Midbrain (tissue), 1 donor: Measurements from ENCODE around the gene TMEM9.

Experiments used
- DNase-seq: peaks from one replicate; lab custom pipeline; 2025; lab: John Stamatoyannopoulos, UW

Gene TMEM9

DNA sequence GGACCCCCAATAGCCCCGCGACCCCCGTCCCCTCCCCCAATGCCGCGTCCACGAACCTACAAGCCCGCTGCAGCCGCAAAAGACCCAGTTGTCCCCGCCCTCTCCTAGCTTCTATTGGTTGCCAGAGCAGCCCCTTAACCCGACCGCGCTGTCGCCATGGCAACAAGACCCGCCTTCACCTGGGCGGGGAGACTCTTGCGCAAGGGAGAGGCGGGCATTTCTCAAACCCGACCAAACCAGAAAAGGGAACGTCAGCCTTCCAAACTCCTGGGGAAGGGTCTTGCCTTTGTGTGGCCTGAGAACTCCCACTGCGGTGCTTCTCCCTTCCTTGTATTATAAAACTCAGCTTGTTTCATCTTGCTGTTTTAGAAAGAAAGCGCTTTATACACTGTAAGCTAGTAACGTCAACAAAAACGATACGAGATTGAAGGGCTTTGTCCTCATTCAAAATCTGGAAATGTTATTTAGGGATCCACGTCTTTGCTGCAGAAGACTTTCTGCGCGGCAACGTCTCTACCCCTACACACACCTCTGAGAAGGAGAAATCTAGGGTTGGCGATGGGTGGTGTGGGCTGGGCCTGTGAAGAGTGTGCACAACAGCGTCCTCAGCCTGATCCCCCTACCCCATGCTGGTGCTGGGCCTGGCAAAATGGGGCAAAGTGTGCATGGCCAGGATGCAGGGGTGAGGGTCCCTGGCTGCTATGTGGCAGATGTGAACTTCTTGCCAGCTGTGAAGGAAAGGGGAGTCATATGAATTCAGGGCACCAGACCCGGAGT is at the start of gene TMEM9:
Gene TMEM9 (minus strand): TSS at position 86 of the 777 bp plus-strand sequence. CDS start 551 bp downstream, outside the sequence.
- peak; percentile 97 for DNase-seq

DNA sequence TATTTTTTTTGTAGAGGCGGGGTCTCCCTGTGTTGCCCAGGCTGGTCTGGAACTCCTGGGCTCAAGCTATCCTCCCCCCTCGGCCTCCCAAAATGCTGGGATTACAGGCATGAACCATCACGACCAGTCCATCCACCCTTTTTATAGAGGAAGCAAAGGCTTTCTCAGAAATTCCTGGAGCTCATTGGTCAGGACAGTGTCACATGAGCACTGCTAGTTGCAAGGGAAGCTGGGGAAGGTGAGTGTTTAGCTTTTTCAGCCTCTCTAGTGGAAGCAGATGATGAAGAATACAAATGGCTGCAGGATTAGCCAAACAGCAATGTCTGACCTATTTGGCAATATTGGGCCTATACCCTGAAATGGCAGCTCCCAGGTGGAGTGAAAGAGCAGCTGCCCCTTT is 44.3 kb upstream of the TMEM9 start:
- no peak for DNase-seq

DNA sequence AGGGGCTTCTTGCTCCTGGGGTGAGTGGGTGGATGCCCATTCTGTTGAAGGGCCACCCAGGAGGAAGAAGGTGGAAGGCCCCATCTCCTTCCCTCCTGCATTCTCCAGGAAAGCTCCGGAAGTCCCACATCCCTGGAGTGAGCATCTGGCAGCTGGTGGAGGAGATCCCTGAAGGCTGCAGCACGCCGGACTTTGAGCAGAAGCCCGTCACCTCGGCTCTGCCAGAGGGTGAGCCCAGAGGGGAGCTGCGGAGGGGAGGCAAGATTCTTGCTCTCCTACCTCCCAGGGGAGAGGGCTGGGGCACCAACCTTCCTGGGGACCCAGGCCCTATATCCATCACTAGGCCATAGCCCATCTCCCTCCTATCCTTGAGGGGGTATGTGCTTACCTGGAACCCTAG is 39.8 kb upstream of the TMEM9 start:
- no peak for DNase-seq

GRCh38 chr1:201192261-201192788 is 38.1 kb upstream of the TMEM9 start:
- peak; percentile 8 for DNase-seq

DNA sequence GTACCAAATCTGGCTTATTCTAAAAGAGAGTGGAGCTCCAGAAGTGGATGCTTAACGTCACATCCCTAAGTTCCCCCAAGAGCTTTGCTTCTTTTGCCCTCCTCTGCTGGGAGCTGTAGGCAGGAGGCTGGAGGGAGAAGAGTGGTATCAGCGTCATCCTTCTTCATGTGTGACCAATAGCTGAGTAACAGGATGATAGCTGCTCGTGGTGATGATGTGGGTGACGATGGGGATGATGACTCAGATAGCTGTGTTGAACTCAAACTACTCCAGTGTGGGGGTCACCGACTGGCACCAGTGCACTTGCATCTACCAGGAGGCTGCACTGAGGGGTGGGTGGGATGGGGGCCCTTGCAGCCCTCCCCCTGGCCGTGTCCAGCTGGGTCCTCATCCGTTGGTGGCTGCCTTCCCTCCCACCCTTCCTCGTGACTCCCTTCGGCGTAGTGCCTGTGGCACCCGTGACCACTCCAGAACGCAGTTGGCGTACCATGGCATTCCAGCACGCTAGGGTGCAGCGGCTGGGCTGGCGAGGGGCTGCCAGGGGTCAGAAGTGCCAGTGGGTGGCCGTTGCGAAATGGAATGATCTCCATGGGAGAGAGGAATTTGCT is 37.5 kb upstream of the TMEM9 start:
- DNase-seq, result no peak

DNA sequence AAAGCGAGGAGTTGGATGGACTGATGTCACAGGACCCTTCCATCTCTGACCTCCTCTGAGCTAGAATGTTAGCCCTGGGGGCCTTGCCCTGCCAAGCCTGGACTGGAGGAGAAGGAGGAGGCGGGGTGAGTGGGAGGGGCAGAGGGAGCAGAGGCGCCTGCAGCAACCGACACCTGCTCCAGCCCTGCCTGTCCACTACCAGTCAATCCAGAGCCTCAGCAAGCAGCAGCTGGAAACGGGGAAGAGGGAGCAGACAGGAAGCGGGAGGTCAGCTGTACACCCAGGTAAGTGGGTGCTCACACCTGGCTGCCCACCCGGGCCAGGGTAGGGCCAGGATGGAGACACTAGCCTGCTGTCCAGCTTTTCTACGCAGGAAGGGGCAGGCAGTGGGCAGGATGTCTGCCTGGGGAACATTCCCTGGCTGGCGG is 36.4 kb upstream of the TMEM9 start, which contains the start of gene IGFN1:
Gene IGFN1 (plus strand): TSS at position 201 of the 428 bp plus-strand sequence. CDS start 2,470 bp downstream, outside the sequence.
- no peak for DNase-seq

DNA sequence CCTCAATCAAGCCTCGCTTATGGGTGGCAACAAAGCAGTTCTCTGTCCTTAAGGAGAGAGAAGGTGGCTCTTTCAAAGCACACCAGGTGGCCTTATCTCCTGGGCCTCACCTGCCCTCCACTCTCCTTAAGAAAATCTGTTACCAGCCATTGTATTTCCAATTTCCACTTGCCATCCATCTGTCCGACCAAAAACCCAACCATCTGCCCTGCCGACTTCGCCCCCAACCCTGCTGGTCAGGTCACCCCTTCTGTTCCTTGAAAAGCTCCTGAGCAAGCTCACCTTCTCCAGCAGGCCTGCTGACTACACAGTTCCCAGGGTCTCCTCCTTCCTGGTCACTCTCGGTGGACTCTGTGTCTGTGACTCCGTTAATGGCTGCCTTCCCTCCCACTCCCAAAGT is 35.7 kb upstream of the TMEM9 start:
- DNase-seq, result no peak

- no peak for DNase-seq
These were observed 34.8 kb upstream of the TMEM9 start for GRCh38 chr1:201189085-201189484.

DNA sequence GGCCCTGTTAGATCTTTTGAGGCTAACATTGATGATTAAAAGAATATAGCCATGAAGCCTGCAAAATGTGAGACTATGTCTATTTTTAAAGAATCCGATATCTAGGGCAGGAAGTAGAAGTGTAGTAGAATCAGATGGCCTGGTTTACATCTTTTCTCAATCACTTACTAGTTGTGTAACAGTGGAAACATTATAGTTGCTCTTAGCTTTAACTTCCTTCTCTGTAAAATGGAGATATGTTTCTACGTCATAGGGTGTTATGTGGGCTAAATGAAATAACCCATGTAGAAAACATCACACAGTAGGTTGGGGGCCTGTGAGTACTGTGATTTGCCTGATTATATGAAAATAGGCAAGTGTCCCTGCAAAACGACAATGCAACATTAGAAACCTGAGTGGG is 31.9 kb upstream of the TMEM9 start:
- DNase-seq, result no peak

DNA sequence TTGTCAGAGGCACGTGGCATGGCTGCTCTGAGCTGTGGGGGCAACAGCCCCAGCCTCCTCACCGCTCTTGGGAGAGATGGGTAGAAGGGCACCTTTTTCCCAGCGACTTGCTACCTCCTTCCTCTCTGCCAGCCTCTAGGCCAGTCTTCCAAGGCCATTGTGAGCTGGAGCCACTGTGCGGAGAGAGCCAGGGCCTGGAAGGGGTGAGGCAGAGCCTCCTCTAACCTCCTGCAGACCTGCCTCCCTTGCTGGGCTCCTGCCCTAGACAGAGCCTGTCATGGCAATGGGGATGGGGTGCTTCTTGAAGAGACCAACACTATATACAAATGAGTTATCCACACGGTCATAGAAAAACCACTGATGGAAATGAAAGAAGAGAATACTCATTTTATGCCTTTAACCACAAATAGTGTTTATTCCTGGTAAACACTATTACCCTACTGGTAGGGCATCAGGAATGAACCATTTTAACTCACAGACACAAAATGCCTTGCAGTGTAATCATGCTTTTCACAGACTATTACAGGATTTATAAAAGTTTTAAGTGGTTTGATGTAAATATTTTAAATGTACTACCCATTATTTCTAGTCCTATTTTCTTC is 31.4 kb upstream of the TMEM9 start:
- no peak for DNase-seq

DNA sequence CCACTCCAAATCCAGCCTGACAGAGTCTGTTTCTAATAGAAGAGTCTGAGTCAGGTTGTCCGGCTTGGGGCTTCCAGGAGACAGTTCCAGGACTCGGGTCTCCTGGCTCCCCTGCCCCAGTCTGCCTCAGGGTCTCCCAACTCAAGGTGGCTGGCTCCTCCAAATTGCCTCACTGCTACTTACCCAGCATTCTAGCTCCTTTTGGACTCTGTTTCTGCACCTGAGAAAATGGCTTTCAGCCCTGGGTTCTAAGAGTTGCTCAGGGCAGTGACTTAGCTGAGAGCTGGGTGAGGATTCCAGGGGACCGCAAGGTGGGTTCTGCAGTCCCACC is 30.8 kb upstream of the TMEM9 start:
- DNase-seq, result no peak

DNA sequence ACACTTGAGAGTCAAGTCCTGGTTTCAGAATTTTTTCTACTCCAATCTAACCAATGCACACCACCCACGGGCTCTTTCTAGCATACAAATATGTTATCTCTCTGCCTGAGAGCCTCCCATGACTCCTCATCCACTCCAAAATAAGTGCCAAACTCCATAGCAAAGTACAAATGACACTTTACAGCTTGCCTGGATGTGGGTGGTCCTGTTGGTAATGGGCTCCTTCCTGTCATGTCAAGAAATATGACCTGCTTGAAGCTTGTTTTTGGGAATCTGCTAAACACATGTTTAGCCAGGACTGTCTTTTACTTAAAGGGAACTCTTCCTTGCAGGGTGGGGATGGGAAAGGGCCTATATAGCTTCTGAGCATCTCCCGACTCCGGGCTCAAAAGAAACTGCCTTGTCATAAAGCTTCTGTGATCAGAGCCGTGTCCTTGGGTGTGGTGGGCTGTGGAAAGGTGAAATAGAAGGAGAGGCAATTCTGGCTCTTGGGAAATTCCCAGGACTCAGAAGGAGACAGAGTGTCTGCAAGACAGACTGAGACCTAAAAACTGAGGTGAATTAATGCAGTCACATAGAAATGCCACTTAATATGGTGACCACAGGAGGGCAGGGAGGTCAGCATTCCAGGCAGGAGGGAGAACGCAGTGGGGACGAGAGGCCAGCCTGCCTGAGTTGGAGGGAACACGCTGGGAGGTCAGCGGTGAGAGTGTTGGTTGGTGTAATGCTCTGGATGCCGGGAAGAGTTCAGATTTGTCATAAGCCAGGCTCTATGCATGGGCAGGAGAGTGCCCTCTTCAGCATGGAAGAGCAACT is 30.2 kb upstream of the TMEM9 start:
- peak; percentile 32 for DNase-seq

DNA sequence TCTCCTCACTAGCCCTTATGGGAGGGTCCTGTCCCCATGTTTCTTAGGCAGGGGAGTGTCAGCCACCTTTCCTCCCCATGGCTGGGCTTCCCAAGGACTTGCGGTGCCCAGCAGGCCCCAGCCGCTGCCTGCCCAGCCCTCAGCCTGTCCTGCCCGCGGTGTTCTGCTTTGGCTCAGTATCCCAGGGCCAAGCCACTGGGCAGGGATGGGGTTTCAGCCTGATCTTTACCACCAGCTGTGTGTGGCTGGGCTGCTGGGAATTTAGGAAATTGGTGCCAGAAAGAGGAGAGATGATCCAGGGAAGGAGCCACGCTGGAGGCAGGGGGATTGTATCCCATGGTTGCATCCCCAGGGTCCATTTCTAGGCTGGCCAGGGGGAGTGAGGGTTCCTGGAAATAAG is 29.5 kb upstream of the TMEM9 start:
- no peak for DNase-seq

GRCh38 chr1:201183209-201183608 is 28.9 kb upstream of the TMEM9 start:
- DNase-seq, result no peak

GRCh38 chr1:201181726-201182125 is 27.5 kb upstream of the TMEM9 start:
- no peak for DNase-seq

DNA sequence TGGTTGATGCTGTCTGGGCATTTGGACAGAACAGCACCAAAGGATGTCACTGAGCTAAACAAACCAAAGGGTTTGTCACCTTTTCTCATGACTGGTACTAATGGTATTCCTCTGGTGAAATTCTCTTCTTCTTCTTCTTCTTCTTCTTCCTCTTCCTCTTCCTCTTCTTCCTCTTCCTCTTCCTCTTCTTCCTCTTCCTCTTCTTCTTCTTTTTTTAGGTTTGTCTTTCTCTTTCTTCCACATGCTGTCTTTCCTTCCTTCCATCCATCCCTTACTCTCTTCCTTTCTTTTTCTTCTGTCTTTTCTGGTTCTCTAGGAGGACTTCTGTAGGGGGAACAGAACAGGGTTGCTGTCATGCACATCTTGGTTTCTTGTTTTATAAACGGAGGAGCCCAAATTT is 27.0 kb upstream of the TMEM9 start:
- DNase-seq, result no peak

DNA sequence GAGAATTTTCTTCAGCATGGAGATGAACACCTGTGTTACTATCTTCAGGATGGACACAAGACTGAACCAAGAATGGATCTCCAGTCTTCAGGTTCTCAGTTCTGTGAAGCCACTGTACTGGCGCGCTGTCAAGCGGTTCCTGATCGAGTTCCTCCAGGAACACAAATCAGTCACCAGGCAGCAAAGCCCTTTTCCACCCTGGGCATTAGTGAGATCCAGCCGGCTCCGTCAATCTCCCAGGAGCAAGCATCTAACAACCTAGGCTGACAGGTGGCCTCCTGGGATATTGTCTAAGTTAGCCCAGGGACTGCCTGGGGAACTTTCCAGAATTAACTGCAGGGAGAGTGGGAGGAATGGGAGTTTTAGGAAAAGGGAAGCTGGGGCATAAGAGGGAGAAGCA is 26.6 kb upstream of the TMEM9 start:
- DNase-seq, result no peak

DNA sequence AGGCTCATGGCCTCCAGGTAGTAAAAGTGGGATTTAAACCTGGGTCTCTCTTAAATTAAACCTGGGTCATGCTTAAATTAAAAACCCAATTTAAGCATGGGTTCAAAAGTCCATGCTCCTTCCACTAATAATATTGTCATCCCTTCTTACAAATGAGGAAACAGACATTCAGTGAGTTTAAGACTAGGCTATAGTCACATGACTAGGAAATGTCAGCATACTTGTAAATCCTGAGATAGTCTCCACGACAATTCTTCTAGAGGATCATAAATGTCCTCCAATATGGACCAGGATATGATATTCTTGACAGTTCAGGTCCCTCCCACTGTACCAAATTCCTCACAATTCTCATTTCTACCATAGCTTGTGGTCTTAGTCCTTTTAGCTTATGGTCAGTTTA is 25.9 kb upstream of the TMEM9 start:
- DNase-seq, result no peak

DNA sequence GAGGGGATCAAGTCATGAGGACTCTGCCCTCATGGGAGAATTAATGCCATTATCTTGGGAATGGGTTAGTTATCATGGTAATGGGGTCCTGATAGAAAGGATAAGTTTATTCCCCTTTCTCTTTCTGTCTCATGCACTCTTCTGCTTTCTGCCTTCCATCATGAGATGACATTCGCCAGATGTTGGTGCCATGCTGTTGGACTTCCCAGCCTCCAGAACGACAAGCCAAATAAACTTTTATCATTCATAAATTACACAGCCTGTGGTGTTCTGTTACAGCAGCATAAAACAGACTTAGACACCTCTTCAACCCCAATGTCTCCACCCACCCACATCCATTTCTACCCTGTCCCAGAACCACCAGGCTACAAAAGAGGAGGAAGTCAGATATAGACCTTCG is 24.4 kb upstream of the TMEM9 start:
- no peak for DNase-seq

GRCh38 chr1:201176940-201177339 is 22.7 kb upstream of the TMEM9 start:
- DNase-seq, result no peak

- DNase-seq, result no peak
These were observed 21.7 kb upstream of the TMEM9 start for GRCh38 chr1:201175820-201176500.

DNA sequence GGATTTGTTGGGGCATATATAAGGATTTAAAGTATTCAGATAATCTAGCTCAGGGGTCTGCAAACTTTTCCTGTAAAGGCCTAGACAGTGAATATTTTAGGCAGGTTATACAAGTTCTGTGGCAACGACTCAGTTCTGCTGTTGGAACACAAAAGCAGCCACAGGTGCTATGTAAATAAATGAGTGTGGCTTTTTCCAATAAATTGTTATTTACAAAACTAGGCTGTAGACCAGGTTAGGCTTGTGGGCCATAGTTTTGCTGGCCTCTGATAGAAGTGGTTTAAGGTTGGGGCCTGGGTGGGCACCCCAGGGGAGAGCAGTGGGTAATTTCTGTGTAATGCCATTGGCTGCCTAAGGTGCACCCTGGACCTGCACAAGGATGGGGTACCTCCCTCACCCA is 19.5 kb upstream of the TMEM9 start:
- no peak for DNase-seq
